ENCODE results near the gene NOVA1.

The NOVA1 gene

GRCh38 chr14:26478967-26479366 is 118.9 kb downstream of the NOVA1 start:
- Histone ChIP-seq H3K4me2 (ENCODE audit: low read length) (no peak overlapping the region), H3K79me2 (no peaks in the 10 kb centered on the region), H3K9ac (no peak overlapping the region), H3K9me3 (ENCODE audit: control insufficient read depth, low read length) (no peaks in the 10 kb centered on the region), H3K4me1 (peaks cover 2% of the 10 kb centered on the region), H2AFZ (no peak overlapping the region), H3K27me3 (ENCODE audit: control insufficient read depth, insufficient read depth, low read length) (no peaks in the 10 kb centered on the region), H3K27ac (no peak overlapping the region), H3K36me3 (ENCODE audit: control insufficient read depth, insufficient read depth, low read length) (no peaks in the 10 kb centered on the region), H3K4me3 (ENCODE audit: low read depth, low read length) (no peak overlapping the region)
- TF ChIP-seq, protein P1, sequence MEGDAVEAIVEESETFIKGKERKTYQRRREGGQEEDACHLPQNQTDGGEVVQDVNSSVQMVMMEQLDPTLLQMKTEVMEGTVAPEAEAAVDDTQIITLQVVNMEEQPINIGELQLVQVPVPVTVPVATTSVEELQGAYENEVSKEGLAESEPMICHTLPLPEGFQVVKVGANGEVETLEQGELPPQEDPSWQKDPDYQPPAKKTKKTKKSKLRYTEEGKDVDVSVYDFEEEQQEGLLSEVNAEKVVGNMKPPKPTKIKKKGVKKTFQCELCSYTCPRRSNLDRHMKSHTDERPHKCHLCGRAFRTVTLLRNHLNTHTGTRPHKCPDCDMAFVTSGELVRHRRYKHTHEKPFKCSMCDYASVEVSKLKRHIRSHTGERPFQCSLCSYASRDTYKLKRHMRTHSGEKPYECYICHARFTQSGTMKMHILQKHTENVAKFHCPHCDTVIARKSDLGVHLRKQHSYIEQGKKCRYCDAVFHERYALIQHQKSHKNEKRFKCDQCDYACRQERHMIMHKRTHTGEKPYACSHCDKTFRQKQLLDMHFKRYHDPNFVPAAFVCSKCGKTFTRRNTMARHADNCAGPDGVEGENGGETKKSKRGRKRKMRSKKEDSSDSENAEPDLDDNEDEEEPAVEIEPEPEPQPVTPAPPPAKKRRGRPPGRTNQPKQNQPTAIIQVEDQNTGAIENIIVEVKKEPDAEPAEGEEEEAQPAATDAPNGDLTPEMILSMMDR (IDR thresholded peaks at IDR 0.05) = no peak

DNA sequence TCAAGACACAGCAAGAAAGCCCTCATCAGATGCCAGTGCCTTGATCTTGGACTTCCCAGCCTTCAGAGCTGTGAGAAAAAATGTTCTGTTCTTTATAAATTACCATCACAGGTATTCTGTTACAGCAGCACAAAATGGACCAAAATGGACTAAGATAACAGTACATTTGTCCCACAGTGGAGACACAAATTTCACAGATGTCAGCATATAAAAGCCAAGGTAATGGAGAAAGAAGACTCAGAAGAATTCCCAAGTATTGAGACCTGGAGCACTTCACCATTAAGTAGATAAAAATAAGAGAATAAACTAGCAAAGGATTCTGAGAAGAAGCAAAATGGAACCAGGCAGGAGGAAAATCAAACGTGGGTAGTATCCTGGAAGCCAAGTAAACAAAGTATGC is 131.0 kb downstream of the NOVA1 start:
- Histone ChIP-seq H3K36me3 (ENCODE audit: control insufficient read depth, insufficient read depth, low read length) (no peaks in the 10 kb centered on the region), H3K9ac (no peak overlapping the region), H3K79me2 (no peaks in the 10 kb centered on the region), H3K27ac (no peak overlapping the region), H3K27me3 (ENCODE audit: control insufficient read depth, insufficient read depth, low read length) (no peaks in the 10 kb centered on the region), H3K9me3 (ENCODE audit: control insufficient read depth, low read length) (no peaks in the 10 kb centered on the region), H3K4me2 (ENCODE audit: low read length) (no peak overlapping the region), H3K4me1 (no peaks in the 10 kb centered on the region), H3K4me3 (ENCODE audit: low read depth, low read length) (no peak overlapping the region), H2AFZ (no peak overlapping the region)
- TF ChIP-seq, protein P1 (IDR thresholded peaks at IDR 0.05) = no peak

- no peaks in the 10 kb centered on the region for H3K9me3 ChIP-seq (ENCODE audit: control insufficient read depth, low read length)
- H3K27me3 ChIP-seq (ENCODE audit: control insufficient read depth, insufficient read depth, low read length) = no peaks in the 10 kb centered on the region
- H2AFZ ChIP-seq = no peak overlapping the region
- H3K4me2 ChIP-seq (ENCODE audit: low read length) = no peak overlapping the region
- H3K4me3 ChIP-seq (ENCODE audit: low read depth, low read length) = no peak overlapping the region
- H3K4me1 ChIP-seq = no peaks in the 10 kb centered on the region
- no peaks in the 10 kb centered on the region for H3K36me3 ChIP-seq (ENCODE audit: control insufficient read depth, insufficient read depth, low read length)
- TF ChIP-seq, protein P1 (IDR thresholded peaks at IDR 0.05) = no peak
- H3K27ac ChIP-seq = no peak overlapping the region
- no peak overlapping the region for H3K9ac ChIP-seq
- no peaks in the 10 kb centered on the region for H3K79me2 ChIP-seq
These were observed 134.7 kb downstream of the NOVA1 start for GRCh38 chr14:26463136-26463535.

GRCh38 chr14:26454105-26454504 is 143.7 kb downstream of the NOVA1 start:
- H2AFZ ChIP-seq = no peak overlapping the region
- no peak overlapping the region for H3K4me2 ChIP-seq (ENCODE audit: low read length)
- H3K79me2 ChIP-seq = no peaks in the 10 kb centered on the region
- H3K36me3 ChIP-seq (ENCODE audit: control insufficient read depth, insufficient read depth, low read length) = no peaks in the 10 kb centered on the region
- TF ChIP-seq, protein P1 (IDR thresholded peaks at IDR 0.05) = no peak
- H3K27ac ChIP-seq = no peak overlapping the region
- H3K4me3 ChIP-seq (ENCODE audit: low read depth, low read length) = no peak overlapping the region
- no peaks in the 10 kb centered on the region for H3K4me1 ChIP-seq
- no peak overlapping the region for H3K9ac ChIP-seq
- no peaks in the 10 kb centered on the region for H3K9me3 ChIP-seq (ENCODE audit: control insufficient read depth, low read length)
- no peaks in the 10 kb centered on the region for H3K27me3 ChIP-seq (ENCODE audit: control insufficient read depth, insufficient read depth, low read length)

- Histone ChIP-seq H3K79me2 (no peaks in the 10 kb centered on the region), H3K36me3 (ENCODE audit: control insufficient read depth, insufficient read depth, low read length) (no peaks in the 10 kb centered on the region), H3K9ac (no peak overlapping the region), H3K27ac (no peak overlapping the region), H3K4me3 (ENCODE audit: low read depth, low read length) (no peak overlapping the region), H3K9me3 (ENCODE audit: control insufficient read depth, low read length) (no peaks in the 10 kb centered on the region), H2AFZ (no peak overlapping the region), H3K4me2 (ENCODE audit: low read length) (no peak overlapping the region), H3K4me1 (no peaks in the 10 kb centered on the region), H3K27me3 (ENCODE audit: control insufficient read depth, insufficient read depth, low read length) (no peaks in the 10 kb centered on the region)
- TF ChIP-seq, protein P1 (IDR thresholded peaks at IDR 0.05) = no peak
These were observed 149.5 kb downstream of the NOVA1 start for GRCh38 chr14:26448181-26448855.

All from parathyroid adenoma (tissue), 2 donors.